OCI-LY1 (cell line): ENCODE measurements around the gene MYO1E.

Experiments used
- H2AFZ ChIP-seq: fragments of 200-600 bp; sonication (generic), shearing (Covaris generic); 2 replicates; pipeline ENCODE4 v1.6.0; 2014; ENCODE audit warnings: antibody characterized with exemption, mild to moderate bottlenecking, low read length
- H3F3A ChIP-seq: fragments of 200-600 bp; sonication (generic), shearing (Covaris generic); 2 replicates; pipeline ENCODE4 v1.6.0; 2014; ENCODE audit warnings: mild to moderate bottlenecking, antibody characterized with exemption, low read length, moderate library complexity; ENCODE audit not compliant: insufficient read depth
- H3K27ac ChIP-seq: fragments of 200-600 bp; sonication (generic); 2 replicates; pipeline ENCODE4 v1.5.1; 2014; ENCODE audit warnings: low read length, mixed run types, mild to moderate bottlenecking, low read depth; ENCODE audit not compliant: poor library complexity, severe bottlenecking
- H3K27me3 ChIP-seq: fragments of 200-600 bp; sonication (generic); 2 replicates; pipeline ENCODE4 v1.6.0; 2014; ENCODE audit warnings: antibody characterized with exemption, mild to moderate bottlenecking, low read length, moderate library complexity; ENCODE audit not compliant: insufficient read depth
- H3K36me3 ChIP-seq: fragments of 200-600 bp; sonication (generic); 2 replicates; pipeline ENCODE4 v1.6.1; 2014; ENCODE audit warnings: mild to moderate bottlenecking, antibody characterized with exemption, low read length, moderate library complexity, mixed read lengths; ENCODE audit not compliant: insufficient read depth
- H3K4me1 ChIP-seq: fragments of 200-600 bp; sonication (generic); 2 replicates; pipeline ENCODE4 v1.5.1; 2014; ENCODE audit warnings: mild to moderate bottlenecking, low read length, moderate library complexity; ENCODE audit not compliant: insufficient read depth, severe bottlenecking
- H3K4me2 ChIP-seq: fragments of 200-600 bp; sonication (generic), shearing (Covaris generic); 2 replicates; pipeline ENCODE4 v1.6.1; 2014; ENCODE audit warnings: low read length
- H3K4me3 ChIP-seq: fragments of 200-600 bp; sonication (generic); 2 replicates; pipeline ENCODE4 v1.5.1; 2014; ENCODE audit warnings: low read length, low read depth, mild to moderate bottlenecking, mixed read lengths; ENCODE audit not compliant: poor library complexity, severe bottlenecking
- H3K79me2 ChIP-seq: fragments of 200-600 bp; shearing (Covaris generic); 2 replicates; pipeline ENCODE4 v1.6.1; 2016; ENCODE audit warnings: mixed run types, low read length, mixed read lengths; ENCODE audit not compliant: insufficient read depth
- H3K9ac ChIP-seq: fragments of 200-600 bp; sonication (generic), shearing (Covaris generic); 2 replicates; pipeline ENCODE4 v1.6.1; 2014; ENCODE audit warnings: mild to moderate bottlenecking, low read length, mixed read lengths
- H3K9me2 ChIP-seq: fragments of 200-600 bp; sonication (generic), shearing (Covaris generic); 2 replicates; pipeline ENCODE4 v1.6.1; 2014; ENCODE audit warnings: low read depth, mild to moderate bottlenecking, low read length, mixed read lengths
- H3K9me3 ChIP-seq: fragments of 200-600 bp; shearing (Covaris generic); 2 replicates; pipeline ENCODE4 v1.6.1; 2014; ENCODE audit warnings: low read length, mixed read lengths
- H4K20me1 ChIP-seq: fragments of 200-600 bp; sonication (generic), shearing (Covaris generic); 2 replicates; pipeline ENCODE4 v1.6.0; 2016; ENCODE audit warnings: mild to moderate bottlenecking, low read length; ENCODE audit not compliant: insufficient read depth
- CTCF ChIP-seq: fragments of 200-600 bp; sonication (generic), shearing (Covaris generic); IDR thresholded peaks from 2 replicates; pipeline ENCODE4 v1.5.1; 2017; ENCODE audit warnings: mild to moderate bottlenecking, antibody characterized with exemption, low read length, moderate library complexity, mixed read lengths
- EZH2 ChIP-seq: fragments of 200-600 bp; sonication (generic), shearing (Covaris generic); IDR thresholded peaks from 2 replicates; pipeline ENCODE4 v1.8.0; 2017; ENCODE audit warnings: borderline replicate concordance, mixed run types, mild to moderate bottlenecking, antibody characterized with exemption, low read length, moderate library complexity, mixed read lengths

MYO1E gene

DNA sequence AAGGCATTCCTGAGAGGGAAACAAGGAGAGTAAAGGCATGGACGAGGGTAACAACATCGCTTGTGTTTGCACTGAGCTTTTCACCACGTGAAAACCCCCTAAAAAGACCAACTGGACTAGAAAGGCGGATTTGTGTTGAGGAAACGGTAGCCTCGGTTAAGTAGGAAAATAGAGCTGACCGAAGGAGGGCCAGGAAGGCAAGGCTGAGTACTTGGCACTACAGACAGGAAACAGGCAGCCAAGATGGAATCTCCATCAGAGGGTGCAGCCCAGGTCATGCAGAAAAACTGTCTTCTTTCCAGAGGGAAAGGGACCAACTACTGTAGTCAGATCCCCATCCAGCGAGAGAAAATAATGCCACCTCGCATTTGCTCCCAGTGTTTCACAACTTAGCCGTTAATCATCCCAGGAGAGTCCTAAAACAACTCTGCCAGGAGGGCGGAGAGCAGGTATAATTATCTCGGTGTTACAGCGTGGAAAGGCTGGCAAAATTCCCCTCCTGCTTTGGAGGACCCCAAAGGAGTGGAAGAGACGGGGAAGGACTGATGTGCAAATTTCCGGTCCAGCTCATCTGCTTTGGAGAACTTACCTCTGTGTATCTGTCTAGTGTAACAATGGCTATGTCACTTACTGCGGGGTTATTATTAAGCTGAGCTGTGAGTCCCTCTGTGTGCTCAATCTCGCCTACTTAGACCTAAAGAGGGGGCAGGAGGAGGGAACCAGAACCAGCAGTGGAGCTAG lies 77.2 kb downstream of the MYO1E start:
- no peaks in the 10 kb centered on the region for H3F3A ChIP-seq
- peaks cover 78% of the 10 kb centered on the region for H3K4me1 ChIP-seq
- no peaks in the 10 kb centered on the region for H4K20me1 ChIP-seq
- TF ChIP-seq CTCF (no peak), EZH2 (no peak)
- H3K27me3 ChIP-seq, result no peaks in the 10 kb centered on the region
- H3K4me3 ChIP-seq, result no peak overlapping the region
- H3K27ac ChIP-seq, result peak overlapping the region; percentile 49
- peaks cover 15% of the 10 kb centered on the region; the same call in 1 of the 2 replicates for H3K79me2 ChIP-seq
- H3K9me3 ChIP-seq, result no peaks in the 10 kb centered on the region
- no peak overlapping the region for H2AFZ ChIP-seq
- no peaks in the 10 kb centered on the region for H3K9me2 ChIP-seq
- 0 out of 2 replicates have a peak, but pooled peaks cover 4% of the 10 kb centered on the region for H3K36me3 ChIP-seq
- H3K4me2 ChIP-seq, result no peak overlapping the region
- no peak overlapping the region for H3K9ac ChIP-seq

- H3K79me2 ChIP-seq, result peaks cover 18% of the 10 kb centered on the region; the same call in 1 of the 2 replicates
- H3K9me3 ChIP-seq, result no peaks in the 10 kb centered on the region
- H3K9ac ChIP-seq, result no peak overlapping the region
- H3K36me3 ChIP-seq, result 0 out of 2 replicates have a peak, but pooled peaks cover 4% of the 10 kb centered on the region
- no peaks in the 10 kb centered on the region for H3K27me3 ChIP-seq
- peak overlapping the region; percentile 14 for H3K27ac ChIP-seq
- H4K20me1 ChIP-seq, result no peaks in the 10 kb centered on the region
- H3K4me3 ChIP-seq, result no peak overlapping the region
- H3F3A ChIP-seq, result no peaks in the 10 kb centered on the region
- no peak overlapping the region for H3K4me2 ChIP-seq
- H3K9me2 ChIP-seq, result no peaks in the 10 kb centered on the region
- TF ChIP-seq EZH2, result no peak
- TF ChIP-seq CTCF, result no peak
- H2AFZ ChIP-seq, result no peak overlapping the region
- peaks cover 78% of the 10 kb centered on the region for H3K4me1 ChIP-seq
Measured at GRCh38 chr15:59294574-59295260, 78.0 kb downstream of the MYO1E start.

DNA sequence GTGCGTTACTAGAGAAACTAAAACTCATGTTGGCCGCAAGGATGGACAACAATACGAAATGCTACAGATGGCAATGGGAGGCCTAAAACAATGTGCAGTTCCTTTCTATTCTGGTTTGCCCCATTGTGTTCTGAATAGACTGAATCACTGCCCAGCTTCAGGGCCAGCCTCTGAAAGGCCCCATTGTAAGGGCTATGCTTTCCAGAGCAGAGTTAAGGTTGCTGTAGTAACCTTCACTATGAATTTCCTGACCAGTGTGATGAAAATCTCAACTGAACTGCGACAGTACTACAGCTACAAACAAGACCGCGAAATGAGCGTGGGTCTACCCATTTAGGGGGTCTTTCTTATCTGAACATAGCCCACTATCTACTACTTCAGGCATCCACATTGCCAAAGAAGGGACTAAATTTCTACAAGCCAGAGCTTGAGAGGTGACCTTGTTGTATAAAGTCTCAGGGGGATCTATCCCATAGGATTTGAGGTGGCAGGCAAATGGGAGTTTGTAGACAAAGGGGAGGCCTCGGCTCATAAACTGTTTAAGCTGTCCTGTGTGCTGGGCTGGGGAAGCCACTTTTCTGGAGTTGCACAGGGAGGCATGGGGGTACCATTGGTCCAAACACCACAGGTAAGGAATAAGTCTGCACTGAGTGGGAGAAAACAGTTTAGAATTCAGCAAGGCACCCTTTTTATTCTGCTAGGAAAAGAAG lies 80.1 kb downstream of the MYO1E start:
- Histone ChIP-seq H3K79me2 (peaks cover 25% of the 10 kb centered on the region), H3K36me3 (peaks cover 6% of the 10 kb centered on the region; the same call in 1 of the 2 replicates), H3K9me3 (no peaks in the 10 kb centered on the region), H3K4me2 (peak overlapping the region; percentile 40; the same call in 1 of the 2 replicates), H3K27ac (peak overlapping the region; percentile 81), H2AFZ (no peak overlapping the region), H3K9me2 (no peaks in the 10 kb centered on the region), H3K27me3 (no peaks in the 10 kb centered on the region), H3F3A (no peaks in the 10 kb centered on the region), H4K20me1 (no peaks in the 10 kb centered on the region), H3K4me1 (peaks cover 61% of the 10 kb centered on the region), H3K4me3 (no peak overlapping the region), H3K9ac (peak overlapping the region; percentile 17; the same call in 1 of the 2 replicates)
- TF ChIP-seq EZH2 (no peak), CTCF (no peak)
